IMR-90 (cell line): Measurements from ENCODE around the gene POLR3A. TPM values are rescaled to one million over a fixed set of nuclear protein-coding genes. Genes with fewer than 3 reads are reported as not detected.

Source experiments
- ATAC-seq: fragments of 200-7000 bp; cut with Tn5 transposase; 2 replicates; pipeline ENCODE4 v1.9.1; 2020; ENCODE audit warnings: low read depth, mild to moderate bottlenecking, moderate library complexity
- BruUV-seq: library from RNA; stranded (reverse); fragments of 400-500 nt; replicated peaks from 2 replicates; lab custom pipeline; 2021; lab: Mats Ljungman, UMichigan
- CTCF ChIA-PET: fragments of 300-600 bp; formaldehyde crosslinking; extraction: SDS; loops from one replicate; lab custom pipeline; 2021; ENCODE audit warnings: antibody characterized with exemption; lab: Yijun Ruan, JAX
- POLR2A ChIA-PET: fragments of 300-600 bp; sonication (Branson Sonifier 250); formaldehyde crosslinking; loops from one replicate; lab custom pipeline; 2022; ENCODE audit warnings: antibody characterized with exemption; ENCODE audit not compliant: unreplicated experiment; lab: Charles Lee
- DNase-seq: peaks from one replicate; pipeline ENCODE4 v3.0.0; 2013
- H2AFZ ChIP-seq: replicated peaks from 2 replicates; pipeline ENCODE3; 2013; ENCODE audit warnings: low read length, mild to moderate bottlenecking; ENCODE audit not compliant: poor library complexity
- H2AK5ac ChIP-seq: 2 replicates; pipeline ENCODE4 v1.6.1; 2013; ENCODE audit warnings: low read depth, low read length, inconsistent platforms
- H2AK9ac ChIP-seq: replicated peaks from 2 replicates; pipeline ENCODE3; 2013; ENCODE audit warnings: mild to moderate bottlenecking, low read depth, low read length, moderate library complexity; ENCODE audit not compliant: poor library complexity
- H2BK120ac ChIP-seq: 2 replicates; pipeline ENCODE4 v1.6.1; 2013; ENCODE audit warnings: low read depth, low read length, inconsistent platforms
- H2BK15ac ChIP-seq: 3 replicates; pipeline ENCODE4 v1.6.1; 2013; ENCODE audit warnings: low read depth, low read length, inconsistent platforms
- H2BK20ac ChIP-seq: 2 replicates; pipeline ENCODE4 v1.6.1; 2013; ENCODE audit warnings: low read depth, mild to moderate bottlenecking, inconsistent platforms, low read length, moderate library complexity
- H2BK5ac ChIP-seq: 2 replicates; pipeline ENCODE4 v1.6.1; 2013; ENCODE audit warnings: mild to moderate bottlenecking, low read depth, low read length, inconsistent platforms; ENCODE audit not compliant: poor library complexity, severe bottlenecking
- H3K14ac ChIP-seq: replicated peaks from 2 replicates; pipeline ENCODE4 v1.6.1; 2013; ENCODE audit warnings: low read depth, low read length, inconsistent platforms
- H3K18ac ChIP-seq: 2 replicates; pipeline ENCODE4 v1.6.1; 2013; ENCODE audit warnings: low read depth, low read length, control low read depth
- H3K23ac ChIP-seq: 2 replicates; pipeline ENCODE4 v1.6.1; 2013; ENCODE audit warnings: low read depth, low read length, inconsistent platforms
- H3K27ac ChIP-seq: 2 replicates; pipeline ENCODE4 v1.5.1; 2013; ENCODE audit warnings: mild to moderate bottlenecking, control low read depth, low read length; ENCODE audit not compliant: insufficient read depth
- H3K27me3 ChIP-seq: 2 replicates; pipeline ENCODE4 v1.6.1; 2013; ENCODE audit warnings: low read length; ENCODE audit not compliant: control insufficient read depth, insufficient read depth
- H3K36me3 ChIP-seq: 2 replicates; pipeline ENCODE4 v1.6.1; 2013; ENCODE audit warnings: low read length, mixed read lengths; ENCODE audit not compliant: control insufficient read depth, insufficient read depth
- H3K4ac ChIP-seq: 2 replicates; pipeline ENCODE4 v1.6.1; 2013; ENCODE audit warnings: low read depth, low read length, inconsistent platforms
- H3K4me1 ChIP-seq: 2 replicates; pipeline ENCODE4 v1.6.1; 2013; ENCODE audit warnings: low read length, mixed read lengths; ENCODE audit not compliant: control insufficient read depth, insufficient read depth
- H3K4me2 ChIP-seq: 2 replicates; pipeline ENCODE4 v1.6.1; 2013; ENCODE audit warnings: low read depth, mild to moderate bottlenecking, control low read depth, low read length, moderate library complexity
- H3K4me3 ChIP-seq: 2 replicates; pipeline ENCODE4 v1.5.1; 2013; ENCODE audit warnings: low read depth, mild to moderate bottlenecking, control low read depth, low read length, moderate library complexity; ENCODE audit not compliant: insufficient read depth
- H3K56ac ChIP-seq: 2 replicates; pipeline ENCODE4 v1.6.1; 2013; ENCODE audit warnings: low read length, inconsistent platforms; ENCODE audit not compliant: insufficient read depth; ENCODE audit errors: extremely low read depth
- H3K79me1 ChIP-seq, 2 experiments: 2 replicates each; pipeline ENCODE4 v1.6.1; 2013; ENCODE audit warnings: low read length in 2 of 2, inconsistent platforms in 1 of 2, low read depth in 1 of 2
- H3K9ac ChIP-seq: 2 replicates; pipeline ENCODE4 v1.6.1; 2013; ENCODE audit warnings: low read depth, low read length, control low read depth
- H3K9me1 ChIP-seq: 2 replicates; pipeline ENCODE4 v1.6.1; 2013; ENCODE audit warnings: low read length, inconsistent platforms; ENCODE audit not compliant: insufficient read depth
- H3K9me3 ChIP-seq: 2 replicates; pipeline ENCODE4 v1.6.1; 2013; ENCODE audit warnings: low read length; ENCODE audit not compliant: control insufficient read depth, insufficient read depth
- H4K20me1 ChIP-seq: 2 replicates; pipeline ENCODE4 v1.6.1; 2013; ENCODE audit warnings: low read length, inconsistent platforms; ENCODE audit not compliant: insufficient read depth
- H4K5ac ChIP-seq: 2 replicates; pipeline ENCODE4 v1.6.1; 2013; ENCODE audit warnings: mild to moderate bottlenecking, low read depth, low read length, control low read depth
- H4K8ac ChIP-seq, 2 experiments: 2 replicates each; pipeline ENCODE4 v1.6.1; 2013; ENCODE audit warnings: low read depth in 2 of 2, low read length in 2 of 2, control low read depth in 1 of 2, inconsistent platforms in 1 of 2
- H4K91ac ChIP-seq: 2 replicates; pipeline ENCODE4 v1.6.1; 2013; ENCODE audit warnings: low read depth, low read length, inconsistent platforms; ENCODE audit not compliant: insufficient read depth
- MXI1 ChIP-seq: IDR thresholded peaks from 2 replicates; pipeline ENCODE4 v1.6.1; 2012; ENCODE audit warnings: low read depth, mild to moderate bottlenecking, low read length, moderate library complexity, borderline replicate concordance
- NFE2L2 ChIP-seq: fragments of 150-350 bp; IDR thresholded peaks from 2 replicates; pipeline ENCODE4 v1.6.1; 2016; ENCODE audit warnings: low read depth, mild to moderate bottlenecking, low read length
- POLR2A ChIP-seq: IDR thresholded peaks from 2 replicates; pipeline ENCODE4 v1.6.1; 2012; ENCODE audit warnings: mild to moderate bottlenecking, low read depth, low read length
- RAD21 ChIP-seq: IDR thresholded peaks from 2 replicates; pipeline ENCODE4 v1.6.1; 2012; ENCODE audit warnings: low read length, improper control_type of control experiment
- WGBS, 2 experiments: methylation state at CpG; one replicate each; pipeline versions ENCODE4 v1.1.5 to v1.1.7; 2013; ENCODE audit warnings: missing lambda C conversion rate in 2 of 2; ENCODE audit not compliant: insufficient read length in 1 of 2; ENCODE audit errors: extremely low coverage in 2 of 2; 5-methylcytosine and 5-hydroxymethylcytosine counted together
- dilution Hi-C: fragments of 300-500 bp; cut with HindIII; formaldehyde crosslinking; loops from one replicate; pipeline ENCODE4 v1.14.3; 2018; ENCODE audit warnings: low sequenced_read_pairs; ENCODE audit not compliant: unreplicated experiment
- in situ Hi-C: fragments of 300-500 bp; cut with MboI; formaldehyde crosslinking; loops from 3 replicates; pipeline ENCODE4 v1.14.3; 2019; ENCODE audit warnings: low sequenced_read_pairs, inconsistent platforms, mixed read lengths
- intact Hi-C: fragments of 100-400 bp; cut with micrococcal nuclease; formaldehyde crosslinking; loops from 2 replicates; pipeline ENCODE4 v1.10.0; 2022
- polyA plus RNA-seq, 3 experiments: library from polyadenylated mRNA; depleted of rRNA; stranded (reverse); fragments of >200 nt; gene quantifications; 2 replicates each; pipeline ENCODE4 v1.2.3, GENCODE V29; 2012; ENCODE audit warnings: low replicate concordance in 1 of 3
- total RNA-seq: library from RNA; depleted of rRNA; stranded (reverse); fragments of >200 nt; gene quantifications from 2 replicates; pipeline ENCODE4 v1.2.3, GENCODE V29; 2012
- TF ChIP-seq, protein P1 (sequence below): fragments of 150-350 bp; IDR thresholded peaks from 2 replicates; pipeline ENCODE4 v1.6.1; 2017; ENCODE audit warnings: mild to moderate bottlenecking, antibody characterized with exemption, low read length, low read depth

POLR3A gene
- total and polyA plus RNA-seq, 2 of the 4 experiments (the other 2 are of a cell fraction), result 11.9 to 24.4 TPM

- POLR2A ChIA-PET, result no interaction called here
- dilution Hi-C loops (no loop called here), in situ Hi-C loops (loop anchor here (5.0 kb wide), 1 partner anchor 41 kb away; no protein-coding TSS in a partner anchor), intact Hi-C loops (loop anchor here (5.0 to 10.0 kb wide), 2 partner anchors 36 to 99 kb away; partner anchors contain the start of gene DLG5)
- Histone ChIP-seq H2BK120ac (no peak overlapping the region), H3K9me3 (no peaks in the 10 kb centered on the region), H3K4me1 (peaks cover 11% of the 10 kb centered on the region), H3K36me3 (peaks cover 60% of the 10 kb centered on the region), H4K20me1 (no peaks in the 10 kb centered on the region; the same call in 1 of the 2 replicates), H3K56ac (no peak overlapping the region), H3K79me1 (peaks cover 19 to 36% of the 10 kb centered on the region in 2 experiments), H3K4ac (no peak overlapping the region), H2BK20ac (no peak overlapping the region), H2BK5ac (no peak overlapping the region), H3K23ac (no peak overlapping the region), H4K5ac (no peak overlapping the region), H3K18ac (no peak overlapping the region), H3K14ac (no peak overlapping the region), H2AK9ac (no peak overlapping the region), H2AK5ac (no peak overlapping the region), H3K9me1 (peaks cover 13% of the 10 kb centered on the region), H3K9ac (no peak overlapping the region), H2BK15ac (no peak overlapping the region), H3K27me3 (no peaks in the 10 kb centered on the region), H3K4me3 (no peak overlapping the region), H4K8ac (no peak overlapping the region), H4K91ac (no peak overlapping the region), H2AFZ (no peak overlapping the region), H3K27ac (no peak overlapping the region), H3K4me2 (no peak overlapping the region)
- 100% methylated on average over 2 of the region's 3 CpGs; no CpG with 5 or more reads in 1 of the 2 experiments for WGBS, 2 experiments
- no peak for TF ChIP-seq NFE2L2
- no peak for TF ChIP-seq RAD21
- TF ChIP-seq, protein P1, sequence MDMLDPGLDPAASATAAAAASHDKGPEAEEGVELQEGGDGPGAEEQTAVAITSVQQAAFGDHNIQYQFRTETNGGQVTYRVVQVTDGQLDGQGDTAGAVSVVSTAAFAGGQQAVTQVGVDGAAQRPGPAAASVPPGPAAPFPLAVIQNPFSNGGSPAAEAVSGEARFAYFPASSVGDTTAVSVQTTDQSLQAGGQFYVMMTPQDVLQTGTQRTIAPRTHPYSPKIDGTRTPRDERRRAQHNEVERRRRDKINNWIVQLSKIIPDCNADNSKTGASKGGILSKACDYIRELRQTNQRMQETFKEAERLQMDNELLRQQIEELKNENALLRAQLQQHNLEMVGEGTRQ, result no peak
- TF ChIP-seq POLR2A, result no peak
- TF ChIP-seq MXI1, result no peak
- BruUV-seq, result no TSS peak
- DNase-seq (no peak), ATAC-seq (no peak)
- CTCF ChIA-PET, result no interaction called here
Measured at GRCh38 chr10:78023741-78024140, 5.6 kb downstream of the POLR3A start.
